Tibial nerve (tissue), 3 donors: ENCODE results near the gene GPR135.

Experiments
- CTCF ChIP-seq, 5 experiments: fragments of 200-600 bp in 3 of 5; fragments of 450-650 bp in 2 of 5; sonication (generic) in 3 of 5; IDR thresholded peaks; one replicate each; pipeline ENCODE4 v1.5.1; 2016 to 2019; ENCODE audit warnings: antibody characterized with exemption in 5 of 5, mild to moderate bottlenecking in 3 of 5, moderate library complexity in 2 of 5
- POLR2A ChIP-seq, 2 donors: fragments of 450-650 bp; IDR thresholded peaks; one replicate each; pipeline ENCODE4 v1.6.1; 2017; ENCODE audit warnings: antibody characterized with exemption in 2 of 2, mild to moderate bottlenecking in 2 of 2, moderate library complexity in 2 of 2

- no peak for TF ChIP-seq CTCF (IDR thresholded peaks at IDR 0.05)
- no peak for TF ChIP-seq POLR2A (IDR thresholded peaks at IDR 0.05)
Observed at GRCh38 chr14:59481871-59482540, 16.8 kb upstream of the GPR135 start.
